Calu3 (cell line): ENCODE measurements around the gene SPATA16. TPM values are rescaled to one million over a fixed set of nuclear protein-coding genes. Genes with fewer than 3 reads are reported as not detected.

ENCODE experiments used
- BruUV-seq: library from RNA; stranded (reverse); fragments of 400-500 nt; replicated peaks from 2 replicates; lab custom pipeline; 2021; lab: Mats Ljungman, UMichigan
- CTCF ChIA-PET: fragments of 300-600 bp; sonication (Branson Sonifier 250); formaldehyde crosslinking; loops from one replicate; lab custom pipeline; 2022; ENCODE audit warnings: antibody characterized with exemption; lab: Charles Lee
- DNase-seq: peaks from one replicate; pipeline ENCODE4 v3.0.0; 2022
- H3K27ac Mint-ChIP-seq: one replicate; pipeline ENCODE4 v1.8.0; 2022; ENCODE audit warnings: mixed read lengths; ENCODE audit not compliant: unreplicated experiment
- H3K27me3 Mint-ChIP-seq: one replicate; pipeline ENCODE4 v1.8.0; 2022; ENCODE audit warnings: mixed read lengths; ENCODE audit not compliant: unreplicated experiment
- H3K36me3 Mint-ChIP-seq: one replicate; pipeline ENCODE4 v1.8.0; 2022; ENCODE audit warnings: mild to moderate bottlenecking, moderate library complexity, mixed read lengths; ENCODE audit not compliant: insufficient read depth, unreplicated experiment
- H3K4me1 Mint-ChIP-seq: one replicate; pipeline ENCODE4 v1.8.0; 2022; ENCODE audit warnings: mild to moderate bottlenecking, low read depth, mixed read lengths; ENCODE audit not compliant: unreplicated experiment
- H3K4me3 Mint-ChIP-seq: one replicate; pipeline ENCODE4 v1.8.0; 2022; ENCODE audit warnings: mild to moderate bottlenecking, low read depth, moderate library complexity, mixed read lengths; ENCODE audit not compliant: unreplicated experiment
- H3K9me3 Mint-ChIP-seq: one replicate; pipeline ENCODE4 v1.8.0; 2022; ENCODE audit warnings: low read depth, mixed read lengths; ENCODE audit not compliant: unreplicated experiment
- intact Hi-C: fragments of 100-400 bp; cut with micrococcal nuclease; formaldehyde crosslinking; loops from one replicate; pipeline ENCODE4 v1.10.0; 2022; ENCODE audit not compliant: unreplicated experiment
- total RNA-seq: library from RNA; stranded (reverse); gene quantifications from 2 replicates; pipeline ENCODE4 v1.2.3, GENCODE V29; 2022
- TF ChIP-seq, protein P1 (sequence below): fragments of 200-600 bp; IDR thresholded peaks from one replicate; pipeline ENCODE4 v1.8.0; 2022; ENCODE audit warnings: antibody characterized with exemption; ENCODE audit not compliant: unreplicated experiment

Gene SPATA16
- total RNA-seq, 1 experiment from 2014 or later: not detected

DNA sequence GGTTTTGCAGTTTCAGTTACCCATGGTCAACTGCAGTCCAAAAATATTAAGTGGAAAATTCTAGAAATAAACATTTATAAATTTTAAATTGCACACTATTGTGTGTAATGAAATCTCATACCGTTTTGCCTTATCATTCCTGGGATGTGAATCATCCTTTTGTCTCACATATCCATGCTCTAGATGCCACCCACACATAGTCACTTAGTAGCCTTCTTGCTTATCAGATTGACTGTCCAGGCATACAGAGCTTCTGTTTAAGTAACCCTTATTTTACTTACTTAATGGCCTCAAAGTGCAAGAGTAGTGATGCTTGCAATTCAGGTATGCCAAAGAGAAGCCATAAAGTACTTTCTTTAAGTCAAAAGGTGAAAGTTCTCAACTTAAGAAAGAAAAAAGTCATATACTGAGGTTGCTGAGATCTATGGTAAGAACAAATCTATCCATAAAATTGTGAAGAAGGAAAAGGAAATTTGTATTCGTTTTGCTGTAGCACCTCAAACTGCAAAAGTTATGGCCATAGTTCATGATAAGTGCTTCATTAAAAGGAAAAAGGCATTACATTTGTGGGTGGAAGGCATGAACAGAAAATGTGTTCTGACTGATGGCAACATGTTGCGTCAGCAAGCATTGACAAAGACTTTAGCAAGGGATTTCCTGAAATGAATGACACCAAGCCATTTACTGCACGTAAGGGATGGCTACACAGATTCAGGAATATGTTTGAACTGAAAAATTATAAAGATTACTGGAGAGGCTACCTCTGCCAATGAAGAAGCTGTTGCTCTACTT, 43.8 kb downstream of the SPATA16 start:
- H3K4me3 Mint-ChIP-seq: no peak overlapping the region
- H3K27ac Mint-ChIP-seq: no peak overlapping the region
- H3K36me3 Mint-ChIP-seq: no peaks in the 10 kb centered on the region
- CTCF ChIA-PET: no interaction called here
- H3K9me3 Mint-ChIP-seq: no peaks in the 10 kb centered on the region
- intact Hi-C loops: no loop called here
- no peak for DNase-seq
- H3K4me1 Mint-ChIP-seq: no peaks in the 10 kb centered on the region
- BruUV-seq: no TSS peak
- TF ChIP-seq, protein P1, sequence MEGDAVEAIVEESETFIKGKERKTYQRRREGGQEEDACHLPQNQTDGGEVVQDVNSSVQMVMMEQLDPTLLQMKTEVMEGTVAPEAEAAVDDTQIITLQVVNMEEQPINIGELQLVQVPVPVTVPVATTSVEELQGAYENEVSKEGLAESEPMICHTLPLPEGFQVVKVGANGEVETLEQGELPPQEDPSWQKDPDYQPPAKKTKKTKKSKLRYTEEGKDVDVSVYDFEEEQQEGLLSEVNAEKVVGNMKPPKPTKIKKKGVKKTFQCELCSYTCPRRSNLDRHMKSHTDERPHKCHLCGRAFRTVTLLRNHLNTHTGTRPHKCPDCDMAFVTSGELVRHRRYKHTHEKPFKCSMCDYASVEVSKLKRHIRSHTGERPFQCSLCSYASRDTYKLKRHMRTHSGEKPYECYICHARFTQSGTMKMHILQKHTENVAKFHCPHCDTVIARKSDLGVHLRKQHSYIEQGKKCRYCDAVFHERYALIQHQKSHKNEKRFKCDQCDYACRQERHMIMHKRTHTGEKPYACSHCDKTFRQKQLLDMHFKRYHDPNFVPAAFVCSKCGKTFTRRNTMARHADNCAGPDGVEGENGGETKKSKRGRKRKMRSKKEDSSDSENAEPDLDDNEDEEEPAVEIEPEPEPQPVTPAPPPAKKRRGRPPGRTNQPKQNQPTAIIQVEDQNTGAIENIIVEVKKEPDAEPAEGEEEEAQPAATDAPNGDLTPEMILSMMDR: no peak
- H3K27me3 Mint-ChIP-seq: peaks cover 6% of the 10 kb centered on the region

DNA sequence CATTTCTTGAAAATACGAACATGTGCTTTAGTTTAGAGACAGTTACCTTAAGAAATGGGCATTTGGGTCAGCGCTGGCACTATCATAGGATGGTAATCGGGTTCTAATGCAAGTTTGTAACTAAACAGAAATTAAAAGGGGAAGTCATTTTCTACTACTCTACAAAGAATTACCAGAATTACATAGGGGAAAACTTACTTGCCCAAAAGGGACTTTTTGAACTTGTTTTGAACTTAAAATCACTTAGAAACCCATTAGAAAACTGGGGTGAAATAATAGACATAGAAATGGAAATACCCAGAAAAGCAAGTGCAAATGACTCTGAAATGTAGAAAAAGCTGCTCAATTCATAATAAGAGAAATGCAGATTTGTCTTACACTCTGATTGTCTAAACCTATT, 44.9 kb downstream of the SPATA16 start:
- Mint-ChIP-seq H3K9me3 (no peaks in the 10 kb centered on the region), H3K4me3 (no peak overlapping the region), H3K36me3 (no peaks in the 10 kb centered on the region), H3K27ac (no peak overlapping the region), H3K4me1 (no peaks in the 10 kb centered on the region), H3K27me3 (no peaks in the 10 kb centered on the region)
- CTCF ChIA-PET: no interaction called here
- no TSS peak for BruUV-seq
- no peak for DNase-seq
- intact Hi-C loops: no loop called here
- TF ChIP-seq, protein P1: no peak

DNA sequence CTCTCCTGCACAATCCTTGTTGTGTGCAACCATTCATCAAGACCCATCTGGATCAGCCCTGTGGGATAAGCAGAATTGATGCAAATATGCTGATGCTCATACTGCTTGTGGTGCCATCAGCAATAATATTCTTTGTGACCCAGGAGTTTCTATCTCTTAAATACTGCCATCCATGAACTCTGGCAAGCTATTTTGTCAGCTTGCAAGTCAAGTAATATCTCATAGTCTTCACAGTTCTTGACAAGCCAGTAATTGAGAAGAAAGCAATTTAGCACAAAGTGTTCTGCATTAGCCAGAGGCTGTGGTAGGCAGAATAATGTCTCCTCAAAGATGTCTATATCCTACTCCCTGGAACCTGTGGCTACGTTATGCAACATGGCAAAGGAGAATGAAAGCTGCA, 49.0 kb downstream of the SPATA16 start:
- no peaks in the 10 kb centered on the region for H3K4me1 Mint-ChIP-seq
- no peak overlapping the region for H3K27ac Mint-ChIP-seq
- no TSS peak for BruUV-seq

DNA sequence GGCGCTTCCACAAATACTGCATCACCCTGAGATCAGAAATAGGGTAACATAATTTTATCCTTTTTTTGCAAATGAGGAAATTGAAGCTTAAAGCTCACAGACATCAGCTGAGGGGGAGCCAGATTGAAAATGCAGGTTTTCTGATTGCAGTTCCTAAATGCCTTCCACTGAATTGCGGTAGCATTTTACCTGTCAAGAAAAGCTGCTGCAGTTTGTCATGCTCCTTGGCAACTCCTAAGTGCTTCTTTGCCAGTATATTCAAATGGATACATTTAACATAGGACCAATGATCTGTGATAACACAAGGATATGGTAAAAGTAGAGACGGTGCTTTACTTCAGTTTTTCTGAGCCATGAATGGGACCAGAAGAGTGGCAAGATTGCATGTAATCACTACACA, 50.5 kb downstream of the SPATA16 start:
- CTCF ChIA-PET: no interaction called here
- TF ChIP-seq, protein P1: no peak
- H3K27me3 Mint-ChIP-seq: no peaks in the 10 kb centered on the region
- BruUV-seq: no TSS peak
- H3K36me3 Mint-ChIP-seq: no peaks in the 10 kb centered on the region
- no peaks in the 10 kb centered on the region for H3K4me1 Mint-ChIP-seq
- DNase-seq: no peak
- intact Hi-C loops: no loop called here
- no peak overlapping the region for H3K4me3 Mint-ChIP-seq
- H3K9me3 Mint-ChIP-seq: no peaks in the 10 kb centered on the region
- H3K27ac Mint-ChIP-seq: no peak overlapping the region

More for the DNA sequence above, 49.0 kb downstream of the SPATA16 start:
- intact Hi-C loops: no loop called here
- H3K9me3 Mint-ChIP-seq: no peaks in the 10 kb centered on the region
- H3K4me3 Mint-ChIP-seq: no peak overlapping the region
- no peaks in the 10 kb centered on the region for H3K36me3 Mint-ChIP-seq
- DNase-seq: no peak
- H3K27me3 Mint-ChIP-seq: no peaks in the 10 kb centered on the region
- CTCF ChIA-PET: no interaction called here
- TF ChIP-seq, protein P1: no peak
